BE2C (cell line): ENCODE data around the gene DMKN.

ENCODE experiments used
- DNase-seq: peaks from one replicate; pipeline ENCODE4 v3.0.0-alpha.2; 2020
- H3K27me3 ChIP-seq: fragments of 250-450 bp; sonication (Bioruptor Pico); 2 replicates; pipeline ENCODE4 v1.5.1; 2020; ENCODE audit warnings: mild to moderate bottlenecking
- H3K36me3 ChIP-seq: fragments of 250-450 bp; sonication (Bioruptor Pico); 2 replicates; pipeline ENCODE4 v1.5.1; 2020; ENCODE audit warnings: mild to moderate bottlenecking
- H3K4me1 ChIP-seq: fragments of 250-450 bp; sonication (Bioruptor Pico); 2 replicates; pipeline ENCODE4 v1.5.1; 2020
- H3K4me3 ChIP-seq: 2 replicates; pipeline ENCODE4 v1.5.1; 2011; ENCODE audit warnings: low read depth, low read length
- H3K9me3 ChIP-seq: fragments of 250-450 bp; sonication (Bioruptor Pico); 2 replicates; pipeline ENCODE4 v1.5.1; 2020
- CTCF ChIP-seq: IDR thresholded peaks from 2 replicates; pipeline ENCODE4 v1.5.1; 2012; ENCODE audit warnings: mild to moderate bottlenecking, low read depth, low read length

The DMKN gene

GRCh38 chr19:35509018-35509652, 4.3 kb downstream of the DMKN start:
- H3K9me3 ChIP-seq = no peaks in the 10 kb centered on the region
- H3K36me3 ChIP-seq = no peaks in the 10 kb centered on the region
- no peak overlapping the region for H3K4me3 ChIP-seq
- DNase-seq = no peak
- H3K27me3 ChIP-seq = peaks cover 78% of the 10 kb centered on the region
- TF ChIP-seq CTCF = no peak
- H3K4me1 ChIP-seq = no peaks in the 10 kb centered on the region

GRCh38 chr19:35508129-35508528, 5.3 kb downstream of the DMKN start:
- TF ChIP-seq CTCF = no peak
- H3K9me3 ChIP-seq = no peaks in the 10 kb centered on the region
- no peaks in the 10 kb centered on the region for H3K36me3 ChIP-seq
- H3K4me3 ChIP-seq = no peak overlapping the region
- DNase-seq = no peak
- H3K4me1 ChIP-seq = no peaks in the 10 kb centered on the region
- H3K27me3 ChIP-seq = peaks cover 81% of the 10 kb centered on the region

- TF ChIP-seq CTCF = no peak
- no peaks in the 10 kb centered on the region for H3K9me3 ChIP-seq
- H3K27me3 ChIP-seq = peaks cover 77% of the 10 kb centered on the region
- DNase-seq = no peak
- H3K4me3 ChIP-seq = no peak overlapping the region
- H3K36me3 ChIP-seq = no peaks in the 10 kb centered on the region
- no peaks in the 10 kb centered on the region for H3K4me1 ChIP-seq
These were observed 5.9 kb downstream of the DMKN start for GRCh38 chr19:35507561-35507960.

GRCh38 chr19:35506011-35506410, 7.4 kb downstream of the DMKN start:
- Histone ChIP-seq H3K4me1 (no peaks in the 10 kb centered on the region), H3K9me3 (no peaks in the 10 kb centered on the region)

GRCh38 chr19:35502751-35503150, 10.7 kb downstream of the DMKN start:
- no peaks in the 10 kb centered on the region for H3K4me1 ChIP-seq
- DNase-seq = no peak
- H3K27me3 ChIP-seq = peaks cover 37% of the 10 kb centered on the region
- H3K4me3 ChIP-seq = no peak overlapping the region
- H3K36me3 ChIP-seq = no peaks in the 10 kb centered on the region
- no peak for TF ChIP-seq CTCF
- H3K9me3 ChIP-seq = no peaks in the 10 kb centered on the region

More at GRCh38 chr19:35506011-35506410, 7.4 kb downstream of the DMKN start:
- no peaks in the 10 kb centered on the region for H3K36me3 ChIP-seq
- H3K4me3 ChIP-seq = no peak overlapping the region
- DNase-seq = no peak
- H3K27me3 ChIP-seq = peaks cover 70% of the 10 kb centered on the region
- TF ChIP-seq CTCF = no peak

GRCh38 chr19:35501684-35502083, 11.8 kb downstream of the DMKN start:
- Histone ChIP-seq H3K27me3 (peaks cover 27% of the 10 kb centered on the region), H3K36me3 (no peaks in the 10 kb centered on the region), H3K4me1 (no peaks in the 10 kb centered on the region), H3K4me3 (no peak overlapping the region), H3K9me3 (no peaks in the 10 kb centered on the region)
- TF ChIP-seq CTCF = no peak
- no peak for DNase-seq
